Measurements from ENCODE around the gene LCN6. TPM values are rescaled to one million over a fixed set of nuclear protein-coding genes. Genes with fewer than 3 reads are reported as not detected.

Gene LCN6
- polyA plus RNA-seq, 1 donor from 2014 or later = not detected

GRCh38 chr9:136722969-136723356 is 25.4 kb downstream of the LCN6 start:
- no peaks in the 10 kb centered on the region for H3K9me3 ChIP-seq (ENCODE audit: low read length)
- peaks cover 21% of the 10 kb centered on the region for H3K79me2 ChIP-seq (replicated peaks; ENCODE audit: insufficient read depth, low read length)
- H2AFZ ChIP-seq (ENCODE audit: low read depth, low read length) = no peak overlapping the region
- TF ChIP-seq POLR2AphosphoS5 (IDR thresholded peaks at IDR 0.05) (no peak), SMC3 (conservative IDR thresholded peaks at IDR 0.05; ENCODE audit: poor library complexity) (no peak), EZH2 (IDR thresholded peaks at IDR 0.05; ENCODE audit: borderline replicate concordance, insufficient read depth, low read length, poor library complexity, severe bottlenecking) (no peak), RAD21 (conservative IDR thresholded peaks at IDR 0.05) (no peak), TAF1 (IDR thresholded peaks at IDR 0.05; ENCODE audit: low read depth) (no peak), EP300 (conservative IDR thresholded peaks at IDR 0.05; ENCODE audit: poor library complexity, severe bottlenecking) (no peak), MXI1 (conservative IDR thresholded peaks at IDR 0.05; ENCODE audit: poor library complexity, severe bottlenecking) (no peak), CTCF (IDR thresholded peaks at IDR 0.05; ENCODE audit: poor library complexity, severe bottlenecking) (no peak)
- TF ChIP-seq, protein P1, sequence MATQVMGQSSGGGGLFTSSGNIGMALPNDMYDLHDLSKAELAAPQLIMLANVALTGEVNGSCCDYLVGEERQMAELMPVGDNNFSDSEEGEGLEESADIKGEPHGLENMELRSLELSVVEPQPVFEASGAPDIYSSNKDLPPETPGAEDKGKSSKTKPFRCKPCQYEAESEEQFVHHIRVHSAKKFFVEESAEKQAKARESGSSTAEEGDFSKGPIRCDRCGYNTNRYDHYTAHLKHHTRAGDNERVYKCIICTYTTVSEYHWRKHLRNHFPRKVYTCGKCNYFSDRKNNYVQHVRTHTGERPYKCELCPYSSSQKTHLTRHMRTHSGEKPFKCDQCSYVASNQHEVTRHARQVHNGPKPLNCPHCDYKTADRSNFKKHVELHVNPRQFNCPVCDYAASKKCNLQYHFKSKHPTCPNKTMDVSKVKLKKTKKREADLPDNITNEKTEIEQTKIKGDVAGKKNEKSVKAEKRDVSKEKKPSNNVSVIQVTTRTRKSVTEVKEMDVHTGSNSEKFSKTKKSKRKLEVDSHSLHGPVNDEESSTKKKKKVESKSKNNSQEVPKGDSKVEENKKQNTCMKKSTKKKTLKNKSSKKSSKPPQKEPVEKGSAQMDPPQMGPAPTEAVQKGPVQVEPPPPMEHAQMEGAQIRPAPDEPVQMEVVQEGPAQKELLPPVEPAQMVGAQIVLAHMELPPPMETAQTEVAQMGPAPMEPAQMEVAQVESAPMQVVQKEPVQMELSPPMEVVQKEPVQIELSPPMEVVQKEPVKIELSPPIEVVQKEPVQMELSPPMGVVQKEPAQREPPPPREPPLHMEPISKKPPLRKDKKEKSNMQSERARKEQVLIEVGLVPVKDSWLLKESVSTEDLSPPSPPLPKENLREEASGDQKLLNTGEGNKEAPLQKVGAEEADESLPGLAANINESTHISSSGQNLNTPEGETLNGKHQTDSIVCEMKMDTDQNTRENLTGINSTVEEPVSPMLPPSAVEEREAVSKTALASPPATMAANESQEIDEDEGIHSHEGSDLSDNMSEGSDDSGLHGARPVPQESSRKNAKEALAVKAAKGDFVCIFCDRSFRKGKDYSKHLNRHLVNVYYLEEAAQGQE (IDR thresholded peaks at IDR 0.05; ENCODE audit: borderline replicate concordance) = no peak
- H3K9me2 ChIP-seq (ENCODE audit: insufficient read depth, low read length) = no peaks in the 10 kb centered on the region
- no peaks in the 10 kb centered on the region for H3K36me3 ChIP-seq (ENCODE audit: insufficient read depth, low read length)
- H3K9ac ChIP-seq (ENCODE audit: low read length) = no peak overlapping the region
- H3K4me2 ChIP-seq (ENCODE audit: low read length) = no peak overlapping the region
- H4K20me1 ChIP-seq (ENCODE audit: insufficient read depth) = peaks cover 10% of the 10 kb centered on the region
- no peaks in the 10 kb centered on the region for H3K27me3 ChIP-seq (ENCODE audit: insufficient read depth, low read depth, low read length)
- H3K27ac ChIP-seq (ENCODE audit: low read length) = no peak overlapping the region
- no peak overlapping the region for H3K4me3 ChIP-seq (ENCODE audit: low read length)
- H3F3A ChIP-seq (ENCODE audit: insufficient read depth, low read length, poor library complexity, severe bottlenecking) = no peaks in the 10 kb centered on the region

DNA sequence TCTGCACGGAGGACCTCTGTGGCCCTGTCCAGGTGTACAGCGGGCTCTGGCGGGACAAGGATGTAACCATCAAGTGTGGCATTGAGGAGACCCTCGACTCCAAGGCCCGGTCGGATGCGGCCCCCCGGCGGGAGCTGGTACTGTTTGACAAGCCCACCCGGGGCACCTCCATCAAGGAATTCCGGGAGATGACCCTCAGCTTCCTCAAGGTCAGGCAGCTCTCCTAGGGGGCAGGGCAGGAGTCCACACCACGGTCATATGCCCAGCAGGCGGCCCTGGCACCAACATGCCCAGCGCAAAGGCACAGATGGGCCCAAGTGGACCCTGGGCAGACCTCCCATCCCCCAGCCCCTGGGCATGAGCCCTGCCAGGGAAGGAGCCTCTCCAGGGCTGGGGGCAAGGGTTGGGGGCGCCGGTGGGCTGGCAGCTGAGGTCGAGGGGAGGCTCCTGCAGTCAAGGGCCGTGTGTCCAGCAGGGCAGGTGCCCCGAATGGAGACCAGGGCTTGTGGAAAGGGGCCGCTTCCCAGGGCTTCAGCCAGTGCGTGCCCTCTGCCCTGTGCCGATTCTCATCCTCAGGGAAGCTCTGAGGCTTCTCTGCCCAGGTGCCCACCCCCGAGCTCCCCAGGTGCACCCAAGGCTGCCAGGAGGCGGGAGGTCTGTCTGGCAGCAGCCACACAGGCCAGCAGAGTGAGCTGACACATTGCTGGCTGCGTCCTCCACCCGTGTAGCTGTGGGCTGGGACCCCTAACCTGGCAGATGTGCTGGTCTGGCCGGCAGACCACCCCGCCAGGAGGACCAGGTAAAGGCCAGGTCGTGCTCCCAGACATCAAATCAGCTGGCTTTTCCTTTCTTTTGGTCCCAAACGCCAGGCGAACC is 26.0 kb downstream of the LCN6 start:
- Histone ChIP-seq H3K4me2 (ENCODE audit: low read length) (no peak overlapping the region), H3K9ac (ENCODE audit: low read length) (no peak overlapping the region), H2AFZ (ENCODE audit: low read depth, low read length) (no peak overlapping the region), H3K27ac (ENCODE audit: low read length) (no peak overlapping the region), H3F3A (ENCODE audit: insufficient read depth, low read length, poor library complexity, severe bottlenecking) (no peaks in the 10 kb centered on the region), H3K27me3 (ENCODE audit: insufficient read depth, low read depth, low read length) (no peaks in the 10 kb centered on the region), H3K79me2 (replicated peaks; ENCODE audit: insufficient read depth, low read length) (peaks cover 21% of the 10 kb centered on the region), H3K4me3 (ENCODE audit: low read length) (no peak overlapping the region), H3K36me3 (ENCODE audit: insufficient read depth, low read length) (no peaks in the 10 kb centered on the region), H4K20me1 (ENCODE audit: insufficient read depth) (peaks cover 10% of the 10 kb centered on the region), H3K9me3 (ENCODE audit: low read length) (no peaks in the 10 kb centered on the region), H3K9me2 (ENCODE audit: insufficient read depth, low read length) (no peaks in the 10 kb centered on the region)
- no peak for TF ChIP-seq RAD21 (conservative IDR thresholded peaks at IDR 0.05)
- no peak for TF ChIP-seq MXI1 (conservative IDR thresholded peaks at IDR 0.05; ENCODE audit: poor library complexity, severe bottlenecking)
- TF ChIP-seq SMC3 (conservative IDR thresholded peaks at IDR 0.05; ENCODE audit: poor library complexity) = no peak
- no peak for TF ChIP-seq EZH2 (IDR thresholded peaks at IDR 0.05; ENCODE audit: borderline replicate concordance, insufficient read depth, low read length, poor library complexity, severe bottlenecking)
- TF ChIP-seq, protein P1 (IDR thresholded peaks at IDR 0.05; ENCODE audit: borderline replicate concordance) = no peak
- no peak for TF ChIP-seq TAF1 (IDR thresholded peaks at IDR 0.05; ENCODE audit: low read depth)
- TF ChIP-seq CTCF (IDR thresholded peaks at IDR 0.05; ENCODE audit: poor library complexity, severe bottlenecking) = no peak
- TF ChIP-seq EP300 (conservative IDR thresholded peaks at IDR 0.05; ENCODE audit: poor library complexity, severe bottlenecking) = no peak
- no peak for TF ChIP-seq POLR2AphosphoS5 (IDR thresholded peaks at IDR 0.05)
